SU-DHL-6 (cell line): ENCODE data around the gene ESYT1.

ENCODE experiments used
- EZH2phosphoT487 ChIP-seq: fragments of 200-600 bp; sonication (generic), shearing (Covaris generic); conservative IDR thresholded peaks from 2 replicates; pipeline ENCODE4 v1.6.1; 2018; ENCODE audit warnings: mild to moderate bottlenecking, antibody characterized with exemption, low read length, moderate library complexity, mixed read lengths
- TF ChIP-seq, protein P1 (sequence below): fragments of 200-600 bp; sonication (generic); IDR thresholded peaks from one replicate; pipeline ENCODE4 v1.5.1; 2017; ENCODE audit warnings: antibody characterized with exemption, mild to moderate bottlenecking, low read length, moderate library complexity; ENCODE audit not compliant: insufficient read depth, poor library complexity, severe bottlenecking

DNA sequence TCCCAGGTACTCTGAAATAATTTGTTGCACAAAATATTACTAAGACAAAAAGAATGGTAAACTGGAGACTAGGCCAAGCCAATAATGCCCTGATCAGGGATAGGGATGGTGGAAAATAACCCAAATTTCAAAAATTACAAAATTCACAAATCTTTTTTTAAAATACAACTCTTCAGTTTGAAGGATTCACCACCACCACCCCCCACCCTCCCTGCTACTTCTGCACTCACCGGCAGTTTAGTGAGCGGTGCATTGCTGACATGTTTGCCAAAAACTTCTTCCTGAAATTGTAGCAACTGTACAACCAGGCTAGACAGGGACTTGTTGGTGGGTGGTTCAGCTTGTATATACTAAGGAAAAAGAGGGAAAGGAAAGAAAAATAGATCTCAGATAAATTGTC, 58.9 kb downstream of the ESYT1 start:
- TF ChIP-seq, protein P1, sequence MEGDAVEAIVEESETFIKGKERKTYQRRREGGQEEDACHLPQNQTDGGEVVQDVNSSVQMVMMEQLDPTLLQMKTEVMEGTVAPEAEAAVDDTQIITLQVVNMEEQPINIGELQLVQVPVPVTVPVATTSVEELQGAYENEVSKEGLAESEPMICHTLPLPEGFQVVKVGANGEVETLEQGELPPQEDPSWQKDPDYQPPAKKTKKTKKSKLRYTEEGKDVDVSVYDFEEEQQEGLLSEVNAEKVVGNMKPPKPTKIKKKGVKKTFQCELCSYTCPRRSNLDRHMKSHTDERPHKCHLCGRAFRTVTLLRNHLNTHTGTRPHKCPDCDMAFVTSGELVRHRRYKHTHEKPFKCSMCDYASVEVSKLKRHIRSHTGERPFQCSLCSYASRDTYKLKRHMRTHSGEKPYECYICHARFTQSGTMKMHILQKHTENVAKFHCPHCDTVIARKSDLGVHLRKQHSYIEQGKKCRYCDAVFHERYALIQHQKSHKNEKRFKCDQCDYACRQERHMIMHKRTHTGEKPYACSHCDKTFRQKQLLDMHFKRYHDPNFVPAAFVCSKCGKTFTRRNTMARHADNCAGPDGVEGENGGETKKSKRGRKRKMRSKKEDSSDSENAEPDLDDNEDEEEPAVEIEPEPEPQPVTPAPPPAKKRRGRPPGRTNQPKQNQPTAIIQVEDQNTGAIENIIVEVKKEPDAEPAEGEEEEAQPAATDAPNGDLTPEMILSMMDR, result no peak
- no peak for TF ChIP-seq EZH2phosphoT487
